K562 (cell line): ENCODE data around the gene C10orf95. TPM values are rescaled to one million over a fixed set of nuclear protein-coding genes. Genes with fewer than 3 reads are reported as not detected.

Experiments
- ATAC-seq: fragments of 200-7000 bp; cut with Tn5 transposase; 3 replicates; pipeline ENCODE4 v1.9.1; 2020; ENCODE audit warnings: moderate library complexity
- BruUV-seq: library from RNA; stranded (reverse); fragments of 400-500 nt; replicated peaks from 2 replicates; lab custom pipeline; 2021; lab: Mats Ljungman, UMichigan
- CTCF ChIA-PET: fragments of 300-600 bp; formaldehyde crosslinking; extraction: SDS; loops from one replicate; lab custom pipeline; 2021; ENCODE audit warnings: low intra/inter-chr PET ratio; lab: Yijun Ruan, JAX
- POLR2A ChIA-PET: fragments of 300-600, 350-650 bp; sonication (Branson Sonifier 250); formaldehyde crosslinking; extraction: SDS; loops from one replicate; lab custom pipeline; 2021; ENCODE audit warnings: antibody characterized with exemption, inconsistent platforms; lab: Yijun Ruan, JAX
- DNase-seq, 4 experiments: peaks; one replicate each; pipeline versions ENCODE4 v3.0.0 to v3.0.0-alpha.2; 2011 to 2018; ENCODE audit warnings: low spot score in 3 of 4, mixed read lengths in 3 of 4; ENCODE audit errors: extremely low read depth in 1 of 4
- FAIRE-seq: peaks from 2 replicates; lab custom pipeline; 2011; peaks lifted over from hg19 to GRCh38; lab: Jason Lieb, UNC
- H2AFZ ChIP-seq: 2 replicates; pipeline ENCODE4 v1.6.0; 2011; ENCODE audit warnings: low read depth, low read length, control low read depth, inconsistent platforms
- H3K27ac ChIP-seq: fragments of 200-600 bp; 3 replicates; pipeline ENCODE4 v1.8.0; 2011; ENCODE audit warnings: low read depth, mild to moderate bottlenecking, control low read depth, inconsistent platforms, low read length, moderate library complexity, mixed read lengths; ENCODE audit errors: extremely low read depth
- H3K27me3 ChIP-seq, 2 experiments: fragments of 300-600 bp in 1 of 2; 2 replicates in 1 of 2; 3 replicates in 1 of 2; pipeline versions ENCODE4 v1.6.0 to v1.8.0; 2011; ENCODE audit warnings: inconsistent platforms in 2 of 2, low read length in 2 of 2, mild to moderate bottlenecking in 1 of 2, mixed read lengths in 1 of 2, moderate library complexity in 1 of 2; ENCODE audit not compliant: control insufficient read depth in 2 of 2, insufficient read depth in 2 of 2
- H3K36me3 ChIP-seq: fragments of 300-600 bp; 3 replicates; pipeline ENCODE4 v1.8.0; 2011; ENCODE audit warnings: mild to moderate bottlenecking, low read length, inconsistent platforms; ENCODE audit not compliant: control insufficient read depth, insufficient read depth
- H3K4me1 ChIP-seq, 2 experiments: fragments of 200-600 bp in 1 of 2; replicated peaks in 1 of 2; 2 replicates in 1 of 2; 3 replicates in 1 of 2; pipeline versions ENCODE4 v1.5.1 to v1.8.0; 2011; ENCODE audit warnings: inconsistent platforms in 2 of 2, low read length in 2 of 2, mild to moderate bottlenecking in 1 of 2, mixed read lengths in 1 of 2, moderate library complexity in 1 of 2; ENCODE audit not compliant: control insufficient read depth in 2 of 2, insufficient read depth in 2 of 2
- H3K4me2 ChIP-seq: 2 replicates; pipeline ENCODE4 v1.6.1; 2011; ENCODE audit warnings: low read length, control low read depth, inconsistent platforms, mixed read lengths; ENCODE audit not compliant: insufficient read depth
- H3K4me3 ChIP-seq: fragments of 200-600 bp; sonication (generic), shearing (Covaris generic); 2 replicates; pipeline ENCODE4 v1.5.1; 2016; ENCODE audit warnings: control low read depth, inconsistent platforms
- H3K79me2 ChIP-seq: fragments of 200-600 bp; 3 replicates; pipeline ENCODE4 v1.8.0; 2011; ENCODE audit warnings: low read length, inconsistent platforms; ENCODE audit not compliant: control insufficient read depth, insufficient read depth
- H3K9ac ChIP-seq, 2 experiments: 2 replicates each; pipeline versions ENCODE4 v1.6.0 to v1.6.1; 2011; ENCODE audit warnings: low read depth in 2 of 2, low read length in 2 of 2, control low read depth in 1 of 2, inconsistent platforms in 1 of 2, mild to moderate bottlenecking in 1 of 2, mixed read lengths in 1 of 2; ENCODE audit not compliant: insufficient read depth in 1 of 2
- H3K9me1 ChIP-seq: one replicate; pipeline ENCODE4 v1.6.0; 2011; ENCODE audit warnings: inconsistent platforms, mild to moderate bottlenecking, low read length, moderate library complexity; ENCODE audit not compliant: control insufficient read depth, insufficient read depth
- H3K9me3 ChIP-seq: replicated peaks from 2 replicates; pipeline ENCODE4 v1.5.1; 2011; ENCODE audit warnings: low read depth, low read length, inconsistent platforms; ENCODE audit not compliant: control insufficient read depth, insufficient read depth
- H4K20me1 ChIP-seq: replicated peaks from 2 replicates; pipeline ENCODE4 v1.6.1; 2011; ENCODE audit warnings: low read length, inconsistent platforms, mixed read lengths; ENCODE audit not compliant: control insufficient read depth, insufficient read depth
- HES1 ChIP-seq: fragments of 450-650 bp; IDR thresholded peaks from 2 replicates; pipeline ENCODE4 v1.6.1; 2016; ENCODE audit warnings: low read depth, mild to moderate bottlenecking, moderate library complexity
- POLR2G ChIP-seq: fragments of 200-400 bp; formaldehyde crosslinking; IDR thresholded peaks from 2 replicates; pipeline ENCODE4 v1.6.1; 2017; ENCODE audit warnings: low read depth, mild to moderate bottlenecking, antibody characterized with exemption, low read length, moderate library complexity
- WGBS: fragments of 100-300 bp; shearing (Covaris generic); methylation state at CpG from one replicate; pipeline ENCODE4 v1.1.6; 2016; ENCODE audit warnings: low coverage, mixed read lengths; ENCODE audit not compliant: insufficient coverage; ENCODE audit errors: missing lambda C conversion rate; 5-methylcytosine and 5-hydroxymethylcytosine counted together
- in situ Hi-C: fragments of 300-500 bp; cut with MboI; formaldehyde crosslinking; loops from 4 replicates; pipeline ENCODE4 v1.15.0; 2018; ENCODE audit warnings: inconsistent platforms, mixed read lengths
- intact Hi-C: fragments of 100-400 bp; cut with micrococcal nuclease; formaldehyde crosslinking; loops from 2 replicates; pipeline ENCODE4 v1.14.2; 2022
- polyA plus RNA-seq, 8 experiments: library from polyadenylated mRNA; depleted of rRNA in 4 of 8; stranded (reverse) in 5 of 8; unstranded in 3 of 8; fragments of >200 nt; fragmentation: Nextera tagmentation in 2 of 8; fragmentation: Illumina TruSeq in 1 of 8; extraction: Ambion mirVana in 2 of 8; extraction: Trizol in 1 of 8; gene quantifications; 2 replicates each; pipeline versions ENCODE4 v1.2.1 to v1.2.3, GENCODE V29; 2011 to 2014; ENCODE audit warnings: inconsistent platforms in 1 of 8, missing spikeins in 1 of 8
- total RNA-seq, 7 experiments: library from RNA; depleted of rRNA in 6 of 7; stranded (reverse); fragments of >200 nt in 6 of 7; fragmentation: Illumina TruSeq in 2 of 7; extraction: Trizol in 2 of 7; gene quantifications; 2 replicates each; pipeline versions ENCODE4 v1.2.1 to v1.2.3, GENCODE V29; 2011 to 2021; ENCODE audit warnings: low replicate concordance in 1 of 7
- TF ChIP-seq, protein P1 (sequence below): sonication (generic); formaldehyde crosslinking; IDR thresholded peaks from 2 replicates; pipeline ENCODE4 v1.8.1; 2023; ENCODE audit warnings: mild to moderate bottlenecking, missing genetic modification reagents

Gene C10orf95
- total and polyA plus RNA-seq, 9 of the 15 experiments (the other 6 are each of a cell fraction or from before 2014, with no cell fraction given): 0.03 to 0.41 (median 0.17) TPM; not detected in 1

DNA sequence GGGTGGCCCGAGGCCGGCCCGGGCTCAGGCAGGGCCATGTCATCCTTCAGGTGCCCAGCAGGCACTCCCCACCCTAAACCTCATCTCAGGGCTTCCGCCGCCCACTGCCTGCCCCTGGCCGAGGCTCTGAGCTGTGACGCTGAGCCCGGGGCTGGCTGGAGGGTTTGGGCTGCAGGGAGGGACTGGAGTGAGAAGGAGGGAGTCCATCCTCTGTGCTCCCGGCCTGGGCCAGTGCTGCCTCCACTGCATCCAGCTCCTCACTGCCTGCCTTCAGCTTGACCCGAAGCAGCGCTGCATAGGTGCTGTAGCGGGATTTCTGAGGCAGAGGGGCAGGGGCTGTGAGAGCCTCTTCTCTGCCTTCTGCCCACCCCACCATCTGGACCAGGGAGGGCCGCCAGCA is 48.2 kb downstream of the C10orf95 start:
- Histone ChIP-seq H3K9me1 (no peaks in the 10 kb centered on the region), H4K20me1 (no peaks in the 10 kb centered on the region), H3K79me2 (no peaks in the 10 kb centered on the region), H3K4me2 (no peak overlapping the region), H3K27me3 (peaks cover 0 to 5% of the 10 kb centered on the region in 2 experiments; a peak in 2 of 5 replicates), H3K4me1 (peaks cover 6 to 51% of the 10 kb centered on the region in 2 experiments; a peak in 3 of 5 replicates), H3K9ac (no peak overlapping the region), H3K4me3 (no peak overlapping the region)
- FAIRE-seq (no peak), ATAC-seq (no peak)
- POLR2A ChIA-PET: interaction anchor here (0.6 to 2.4 kb wide), 4 partner anchors 10 to 243 kb away, joined by 3 to 8 read pairs (median 4); partner anchors contain the start of gene FBXL15
- intact Hi-C loops: no loop called here
- no TSS peak for BruUV-seq
- TF ChIP-seq, protein P1, sequence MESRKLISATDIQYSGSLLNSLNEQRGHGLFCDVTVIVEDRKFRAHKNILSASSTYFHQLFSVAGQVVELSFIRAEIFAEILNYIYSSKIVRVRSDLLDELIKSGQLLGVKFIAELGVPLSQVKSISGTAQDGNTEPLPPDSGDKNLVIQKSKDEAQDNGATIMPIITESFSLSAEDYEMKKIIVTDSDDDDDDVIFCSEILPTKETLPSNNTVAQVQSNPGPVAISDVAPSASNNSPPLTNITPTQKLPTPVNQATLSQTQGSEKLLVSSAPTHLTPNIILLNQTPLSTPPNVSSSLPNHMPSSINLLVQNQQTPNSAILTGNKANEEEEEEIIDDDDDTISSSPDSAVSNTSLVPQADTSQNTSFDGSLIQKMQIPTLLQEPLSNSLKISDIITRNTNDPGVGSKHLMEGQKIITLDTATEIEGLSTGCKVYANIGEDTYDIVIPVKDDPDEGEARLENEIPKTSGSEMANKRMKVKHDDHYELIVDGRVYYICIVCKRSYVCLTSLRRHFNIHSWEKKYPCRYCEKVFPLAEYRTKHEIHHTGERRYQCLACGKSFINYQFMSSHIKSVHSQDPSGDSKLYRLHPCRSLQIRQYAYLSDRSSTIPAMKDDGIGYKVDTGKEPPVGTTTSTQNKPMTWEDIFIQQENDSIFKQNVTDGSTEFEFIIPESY (CRISPR knock-in tag): 0 out of 2 replicates have a peak, but pooled peaks have one; percentile 50
- no peak for TF ChIP-seq HES1
- peak; percentile 47; the same call in 1 of the 2 replicates for TF ChIP-seq POLR2G
- TF ChIP-seq, all 486 proteins: peak for 2
- in situ Hi-C loops: no loop called here
- no peak overlapping the region for H2AFZ ChIP-seq
- H3K9me3 ChIP-seq: no peaks in the 10 kb centered on the region
- WGBS: 77% methylated on average over 6 of the region's 13 CpGs
- peaks cover 7% of the 10 kb centered on the region; the same call in 1 of the 3 replicates for H3K36me3 ChIP-seq
- DNase-seq: no peak
- H3K27ac ChIP-seq: no peak overlapping the region
- CTCF ChIA-PET: no interaction called here
